HFFc6 (cell line): ENCODE results near the gene ENAH. TPM values are rescaled to one million over a fixed set of nuclear protein-coding genes. Genes with fewer than 3 reads are reported as not detected.

Experiments
- DNase-seq: peaks from one replicate; pipeline ENCODE4 v3.0.0-alpha.2; 2018
- H3K27ac Mint-ChIP-seq: 2 replicates; pipeline ENCODE4 v1.8.0; 2020; ENCODE audit warnings: mild to moderate bottlenecking, mixed read lengths
- H3K27me3 Mint-ChIP-seq: 2 replicates; pipeline ENCODE4 v1.8.0; 2021; ENCODE audit warnings: mild to moderate bottlenecking, moderate library complexity, mixed read lengths; ENCODE audit not compliant: insufficient read depth
- H3K36me3 Mint-ChIP-seq: 2 replicates; pipeline ENCODE4 v1.8.0; 2021; ENCODE audit warnings: low read depth, mixed read lengths
- H3K4me1 Mint-ChIP-seq: 2 replicates; pipeline ENCODE4 v1.8.0; 2020; ENCODE audit warnings: low read depth, mixed read lengths
- H3K4me3 Mint-ChIP-seq: 2 replicates; pipeline ENCODE4 v1.8.0; 2020; ENCODE audit warnings: mild to moderate bottlenecking, moderate library complexity, mixed read lengths
- H3K9me3 Mint-ChIP-seq: 2 replicates; pipeline ENCODE4 v1.8.0; 2020; ENCODE audit warnings: mild to moderate bottlenecking, mixed read lengths
- total RNA-seq, 6 experiments: library from RNA; stranded (reverse); fragmentation: NEBNext Ultra II Directional; extraction: Animal tissue kit (Norgen Biotek cat#: 25700); gene quantifications; 2 replicates in 1 of 6; 3 replicates in 5 of 6; pipeline ENCODE4 v1.2.3, GENCODE V29; 2021
- TF ChIP-seq, protein P1 (sequence below): fragments of 200-600 bp; sonication (generic); IDR thresholded peaks from 2 replicates; pipeline ENCODE4 v1.5.0; 2021; ENCODE audit warnings: antibody characterized with exemption, mild to moderate bottlenecking

ENAH gene
- total RNA-seq, 6 experiments from 2014 or later: 133 to 171 (median 139) TPM

DNA sequence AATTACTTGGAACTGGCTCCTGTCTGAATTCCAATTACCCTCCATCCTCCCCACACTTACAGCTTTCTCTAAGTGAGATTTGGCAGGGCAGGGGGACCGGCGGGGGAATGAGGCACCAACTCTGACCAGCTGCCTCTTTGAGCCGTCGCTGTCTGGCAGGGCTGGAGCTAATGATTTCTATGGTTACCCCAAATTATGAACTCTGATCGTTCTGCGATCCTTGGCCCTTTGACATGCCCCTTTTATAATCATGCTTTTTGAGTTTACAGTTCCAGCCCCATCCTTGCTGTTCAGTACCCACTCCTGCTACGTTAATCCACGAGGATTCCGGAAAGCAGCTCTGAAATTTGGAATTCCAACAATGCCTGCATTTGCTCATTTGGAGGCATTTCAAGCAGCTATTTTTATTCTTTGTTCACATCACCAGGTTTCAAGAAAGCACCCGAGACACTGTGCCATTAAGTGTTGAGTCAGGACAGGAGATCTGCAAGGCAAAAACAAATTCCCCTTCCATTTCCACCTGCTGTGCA is 170.4 kb downstream of the ENAH start:
- no peaks in the 10 kb centered on the region for H3K36me3 Mint-ChIP-seq
- H3K9me3 Mint-ChIP-seq: no peaks in the 10 kb centered on the region
- peaks cover 11% of the 10 kb centered on the region for H3K27me3 Mint-ChIP-seq
- DNase-seq: peak; percentile 31
- H3K4me3 Mint-ChIP-seq: peak overlapping the region; percentile 28
- no peak overlapping the region for H3K27ac Mint-ChIP-seq
- TF ChIP-seq, protein P1, sequence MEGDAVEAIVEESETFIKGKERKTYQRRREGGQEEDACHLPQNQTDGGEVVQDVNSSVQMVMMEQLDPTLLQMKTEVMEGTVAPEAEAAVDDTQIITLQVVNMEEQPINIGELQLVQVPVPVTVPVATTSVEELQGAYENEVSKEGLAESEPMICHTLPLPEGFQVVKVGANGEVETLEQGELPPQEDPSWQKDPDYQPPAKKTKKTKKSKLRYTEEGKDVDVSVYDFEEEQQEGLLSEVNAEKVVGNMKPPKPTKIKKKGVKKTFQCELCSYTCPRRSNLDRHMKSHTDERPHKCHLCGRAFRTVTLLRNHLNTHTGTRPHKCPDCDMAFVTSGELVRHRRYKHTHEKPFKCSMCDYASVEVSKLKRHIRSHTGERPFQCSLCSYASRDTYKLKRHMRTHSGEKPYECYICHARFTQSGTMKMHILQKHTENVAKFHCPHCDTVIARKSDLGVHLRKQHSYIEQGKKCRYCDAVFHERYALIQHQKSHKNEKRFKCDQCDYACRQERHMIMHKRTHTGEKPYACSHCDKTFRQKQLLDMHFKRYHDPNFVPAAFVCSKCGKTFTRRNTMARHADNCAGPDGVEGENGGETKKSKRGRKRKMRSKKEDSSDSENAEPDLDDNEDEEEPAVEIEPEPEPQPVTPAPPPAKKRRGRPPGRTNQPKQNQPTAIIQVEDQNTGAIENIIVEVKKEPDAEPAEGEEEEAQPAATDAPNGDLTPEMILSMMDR: no peak
- peaks cover 16% of the 10 kb centered on the region for H3K4me1 Mint-ChIP-seq

DNA sequence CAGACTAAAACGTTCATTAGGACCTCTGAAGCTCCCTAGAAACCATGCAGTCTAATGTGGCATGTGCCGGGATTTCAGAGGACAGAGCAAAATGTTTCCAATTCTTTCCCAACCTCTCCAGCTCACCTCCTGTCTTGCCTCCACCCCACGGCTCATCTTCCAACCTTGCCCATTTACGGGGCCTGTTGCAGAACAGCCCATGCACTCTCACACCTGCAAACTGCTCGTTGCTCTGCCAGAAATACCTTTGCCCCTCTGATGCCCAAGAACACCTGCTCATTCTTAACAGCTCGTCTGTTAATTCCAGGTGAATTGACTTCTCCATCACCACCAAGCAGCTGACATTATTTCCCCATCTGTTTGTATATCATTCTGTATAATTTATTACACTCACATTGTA is 171.2 kb downstream of the ENAH start:
- TF ChIP-seq, protein P1: no peak
- DNase-seq: no peak
- Mint-ChIP-seq H3K36me3 (no peaks in the 10 kb centered on the region), H3K4me3 (no peak overlapping the region), H3K9me3 (no peaks in the 10 kb centered on the region), H3K27ac (no peak overlapping the region), H3K4me1 (peaks cover 16% of the 10 kb centered on the region), H3K27me3 (peaks cover 11% of the 10 kb centered on the region)

DNA sequence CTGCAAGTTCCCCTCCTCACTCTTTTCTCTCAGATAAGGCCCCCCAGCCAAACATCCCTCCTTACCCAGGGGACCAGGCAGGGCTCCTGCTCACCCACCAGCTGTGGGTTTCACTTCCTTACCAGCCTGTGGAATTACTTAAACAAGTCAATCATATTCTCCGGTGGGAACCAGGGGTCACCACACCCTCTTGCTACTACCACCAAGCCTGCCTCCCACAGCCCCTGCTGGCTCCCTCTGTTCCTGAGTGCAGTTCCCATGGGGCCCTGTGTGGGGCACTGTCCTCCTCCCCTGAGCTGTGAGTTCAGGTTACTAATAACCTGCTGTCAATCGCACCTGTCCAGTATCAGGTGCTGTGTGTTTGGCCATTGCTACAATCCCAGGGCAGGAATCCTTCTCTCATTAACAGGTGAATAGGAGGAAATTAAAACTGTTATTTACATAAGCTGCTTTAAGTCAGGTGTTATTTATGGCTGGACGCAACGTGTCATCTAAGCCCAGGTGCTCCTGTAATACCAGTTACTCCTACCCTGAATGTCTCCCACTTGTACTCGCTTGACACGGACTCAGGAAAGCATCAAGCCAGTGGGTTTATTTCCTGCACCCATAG is 172.0 kb downstream of the ENAH start:
- H3K36me3 Mint-ChIP-seq: no peaks in the 10 kb centered on the region
- peaks cover 16% of the 10 kb centered on the region for H3K4me1 Mint-ChIP-seq
- H3K9me3 Mint-ChIP-seq: no peaks in the 10 kb centered on the region
- TF ChIP-seq, protein P1: peak; percentile 88
- DNase-seq: peak; percentile 13
- H3K27me3 Mint-ChIP-seq: peaks cover 8% of the 10 kb centered on the region
- H3K4me3 Mint-ChIP-seq: no peak overlapping the region
- no peak overlapping the region for H3K27ac Mint-ChIP-seq

GRCh38 chr1:225479996-225480720 is 172.8 kb downstream of the ENAH start:
- TF ChIP-seq, protein P1: no peak
- Mint-ChIP-seq H3K4me3 (no peak overlapping the region), H3K27me3 (peaks cover 8% of the 10 kb centered on the region), H3K4me1 (peaks cover 16% of the 10 kb centered on the region), H3K9me3 (no peaks in the 10 kb centered on the region), H3K27ac (no peak overlapping the region), H3K36me3 (no peaks in the 10 kb centered on the region)
- no peak for DNase-seq

GRCh38 chr1:225479341-225479740 is 173.6 kb downstream of the ENAH start:
- Mint-ChIP-seq H3K4me3 (no peak overlapping the region), H3K4me1 (peaks cover 20% of the 10 kb centered on the region), H3K27me3 (peaks cover 8% of the 10 kb centered on the region), H3K36me3 (no peaks in the 10 kb centered on the region), H3K9me3 (no peaks in the 10 kb centered on the region), H3K27ac (no peak overlapping the region)
- DNase-seq: no peak
- TF ChIP-seq, protein P1: no peak
